NAMALWA (cell line): ENCODE results near the gene OR12D1.
"Not testable (repeated sequence)": the region's sequence is repeated elsewhere in the genome, so short reads cannot be mapped to it uniquely, and the experiment has no call there.

Source experiments
- DNase-seq: peaks from one replicate; pipeline ENCODE4 v3.0.0-alpha.2; 2015; ENCODE audit warnings: low spot score

Gene OR12D1

DNA sequence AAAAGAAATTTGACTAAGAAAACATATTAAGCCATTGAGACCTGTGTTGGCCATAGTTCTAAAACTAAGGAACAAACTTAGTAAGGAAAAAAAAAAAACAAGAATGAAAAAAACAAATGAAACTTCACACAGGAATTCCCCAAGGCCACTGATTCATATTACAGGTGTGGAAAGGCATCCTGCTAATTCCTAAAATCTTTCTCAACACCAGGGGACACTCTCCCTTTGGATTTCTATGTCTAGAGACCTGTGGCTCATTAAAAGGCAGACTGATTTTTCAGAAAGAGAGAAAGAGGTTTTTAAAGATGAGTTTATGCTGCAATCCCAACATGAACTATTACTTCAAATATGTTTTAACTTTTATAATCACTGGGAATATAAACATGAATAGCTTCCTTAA is at the start of gene OR12D1:
OR12D1 (plus strand) TSS at position 341 of the 400 bp plus-strand sequence.
- DNase-seq: no peak

DNA sequence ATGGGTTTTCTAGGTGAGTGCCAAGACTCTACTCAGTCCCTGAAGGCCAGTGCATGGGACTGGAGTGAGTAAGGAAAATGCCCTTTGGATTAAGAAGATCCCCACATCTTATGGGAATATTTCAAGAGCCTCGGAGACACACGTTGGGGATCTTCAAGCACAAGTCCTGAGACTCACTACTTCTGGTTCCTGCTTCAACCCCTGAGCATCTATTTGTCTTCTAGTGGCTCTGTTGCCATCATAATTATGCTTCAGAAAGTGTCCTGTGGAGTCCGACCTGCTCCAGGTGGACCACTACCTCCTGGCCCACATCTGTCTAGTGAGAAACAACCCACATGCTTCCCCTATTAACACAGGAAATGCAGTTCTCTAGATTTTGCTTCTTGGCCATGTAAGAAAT is 46.0 kb upstream of the OR12D1 start, which contains the start of gene OR5V1:
OR5V1 (minus strand) TSS at position 101 of the 400 bp plus-strand sequence. CDS start 12,670 bp downstream, outside the sequence.
- DNase-seq: no peak

DNA sequence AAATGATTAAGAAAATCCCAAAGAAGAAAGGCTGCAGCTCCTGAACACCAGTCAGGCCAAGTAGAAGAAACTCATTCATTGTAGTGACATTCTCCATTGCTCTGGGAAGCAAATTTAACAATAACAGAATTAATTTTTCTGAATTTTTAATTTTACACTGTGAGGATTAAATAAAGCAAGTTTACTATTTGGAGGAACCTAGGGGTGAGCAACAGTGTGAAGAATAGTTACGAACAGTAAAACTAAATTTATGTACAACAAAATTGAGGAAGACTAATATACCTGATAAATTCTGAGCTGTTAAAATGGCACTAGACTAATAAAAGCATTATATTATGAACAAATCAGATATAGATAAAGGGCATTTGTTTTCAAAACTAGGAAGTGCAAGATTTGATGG is 39.5 kb upstream of the OR12D1 start, which contains the start of gene OR12D3:
OR12D3 (minus strand) TSS at position 101 of the 400 bp plus-strand sequence; CDS start at position 97, 4 bp downstream.
- DNase-seq: no peak

DNA sequence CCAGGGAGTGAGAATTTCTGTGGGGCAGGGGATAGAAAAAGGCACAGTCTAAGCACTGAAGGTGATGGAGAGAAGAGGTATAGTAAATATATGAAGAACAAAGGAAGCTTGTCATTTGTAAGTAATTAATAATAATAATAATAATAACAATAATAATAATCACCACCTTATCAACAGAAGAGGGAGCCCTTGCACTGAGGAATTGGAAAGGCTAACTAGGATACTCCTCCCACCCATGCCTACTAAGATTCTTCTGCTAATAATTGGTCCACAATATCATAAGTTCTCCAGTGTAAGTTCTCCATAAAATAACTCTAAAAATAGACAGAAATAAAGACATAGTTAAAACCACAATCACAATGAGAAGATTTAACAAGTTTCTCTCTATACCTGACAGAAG is 38.7 kb upstream of the OR12D1 start:
- peak; percentile 28 for DNase-seq

DNA sequence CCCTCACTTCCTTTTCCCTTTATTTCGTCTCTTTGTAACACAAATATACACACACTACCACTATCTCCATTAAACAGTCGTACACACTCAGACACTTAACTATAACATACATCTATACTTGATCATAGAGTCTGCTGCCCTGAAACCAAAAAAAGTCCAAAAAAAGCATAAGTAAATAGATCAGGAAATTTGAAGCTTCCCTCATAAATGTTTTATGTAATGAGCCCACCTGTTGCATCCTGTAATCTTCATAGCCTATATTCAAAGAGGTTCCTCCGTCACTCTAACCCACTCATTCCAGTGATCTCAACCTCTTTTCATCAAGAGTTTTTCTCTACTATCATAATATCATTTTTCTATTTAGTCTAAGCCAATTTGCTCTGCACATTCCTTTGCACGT is 26.2 kb upstream of the OR12D1 start:
- DNase-seq: no peak

DNA sequence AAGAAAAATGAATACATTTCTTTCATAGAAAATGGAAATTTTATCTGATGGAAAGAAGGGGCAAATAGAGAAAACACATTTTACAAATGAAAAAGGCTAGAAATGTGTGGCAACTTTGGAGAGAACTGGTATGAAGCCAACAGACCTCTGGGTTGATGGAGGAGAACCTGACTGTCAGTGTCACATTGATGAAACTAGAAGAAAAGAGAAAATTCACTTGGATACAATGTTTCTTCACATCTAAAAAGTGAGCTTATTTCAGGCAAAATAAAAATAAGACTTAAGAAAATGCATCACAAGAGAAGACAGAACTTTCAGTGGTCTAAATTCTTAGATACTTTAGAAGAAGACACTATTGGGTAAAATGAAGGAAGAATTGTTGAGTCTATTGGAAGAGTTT is 19.4 kb upstream of the OR12D1 start, which contains the start of gene OR12D2:
OR12D2 (plus strand) TSS at position 301 of the 400 bp plus-strand sequence. CDS start 1,069 bp downstream, outside the sequence.
- no peak for DNase-seq

DNA sequence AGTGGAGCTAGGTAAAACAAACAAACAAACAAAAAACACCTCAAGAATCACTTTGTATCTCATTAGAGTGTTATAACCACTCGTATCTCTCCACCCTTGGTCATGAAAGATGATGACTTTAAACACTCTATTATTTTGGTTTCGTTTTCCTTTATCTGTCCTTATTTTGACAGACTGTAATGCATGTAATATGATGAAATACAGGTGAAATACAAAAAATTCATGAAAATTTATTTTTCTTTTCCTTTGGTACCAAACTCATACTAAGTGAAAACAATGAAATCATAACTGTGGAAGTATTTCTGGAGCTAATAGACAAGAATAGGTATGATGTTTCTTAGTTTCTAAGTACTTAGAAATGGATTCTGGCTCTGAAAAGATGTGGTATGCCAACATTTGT is 15.2 kb upstream of the OR12D1 start:
- no peak for DNase-seq

DNA sequence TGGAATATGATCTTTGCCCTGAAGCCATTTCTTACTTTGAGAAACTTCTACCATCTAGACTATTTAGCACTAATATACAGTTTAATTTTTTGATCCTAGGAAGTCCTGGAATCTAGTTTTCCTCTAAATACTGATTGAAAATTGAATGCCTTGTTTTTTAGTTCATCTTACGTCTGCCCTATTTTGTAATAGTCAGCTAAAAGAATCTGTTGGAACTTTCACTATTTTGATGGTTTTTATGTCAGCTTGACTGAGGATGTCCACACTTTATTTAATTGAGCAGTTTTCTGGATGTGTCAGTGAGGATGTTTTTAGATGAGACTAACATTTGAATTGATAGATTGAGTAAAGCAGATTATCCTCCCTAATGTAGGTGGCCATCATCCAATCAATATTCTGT is 10.9 kb upstream of the OR12D1 start:
- no peak for DNase-seq

DNA sequence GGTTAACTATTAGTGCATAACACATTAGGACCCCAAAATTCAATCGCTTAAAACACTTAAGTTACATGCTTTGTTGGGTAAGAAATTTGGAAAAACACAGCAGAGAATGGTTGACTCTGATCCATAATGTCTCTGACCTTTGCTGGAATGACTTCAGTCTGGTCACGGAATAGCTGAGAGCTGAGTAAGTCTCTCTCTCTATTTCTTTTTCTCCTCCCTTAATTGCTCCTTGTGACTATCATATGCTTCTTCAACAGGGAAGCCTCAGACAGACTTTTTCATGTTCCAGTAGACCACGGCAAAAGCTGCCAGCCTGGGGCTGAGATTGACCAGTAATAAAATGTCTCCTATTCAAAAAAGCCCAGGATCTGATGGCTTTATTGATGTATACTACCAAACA is 4.8 kb downstream of the OR12D1 start:
- DNase-seq: no peak

DNA sequence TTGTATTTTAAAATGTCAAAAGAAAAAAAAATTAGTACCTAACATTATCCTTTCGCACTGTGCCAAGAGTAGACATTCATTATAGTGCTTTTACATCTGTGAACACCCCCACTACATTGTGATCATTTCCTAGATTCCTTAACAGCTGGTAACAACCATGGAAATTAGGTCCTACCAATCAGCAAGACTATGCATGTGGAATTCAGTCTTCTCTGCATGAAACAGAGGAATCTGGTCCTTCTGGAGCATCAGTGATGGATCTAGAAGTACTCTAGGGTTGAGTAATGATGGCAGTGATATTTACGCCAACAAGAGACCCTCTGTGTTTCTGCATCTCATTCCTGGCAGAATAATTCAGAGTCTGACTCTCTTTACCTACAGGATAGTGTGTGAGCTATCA is 9.4 kb downstream of the OR12D1 start:
- no peak for DNase-seq

DNA sequence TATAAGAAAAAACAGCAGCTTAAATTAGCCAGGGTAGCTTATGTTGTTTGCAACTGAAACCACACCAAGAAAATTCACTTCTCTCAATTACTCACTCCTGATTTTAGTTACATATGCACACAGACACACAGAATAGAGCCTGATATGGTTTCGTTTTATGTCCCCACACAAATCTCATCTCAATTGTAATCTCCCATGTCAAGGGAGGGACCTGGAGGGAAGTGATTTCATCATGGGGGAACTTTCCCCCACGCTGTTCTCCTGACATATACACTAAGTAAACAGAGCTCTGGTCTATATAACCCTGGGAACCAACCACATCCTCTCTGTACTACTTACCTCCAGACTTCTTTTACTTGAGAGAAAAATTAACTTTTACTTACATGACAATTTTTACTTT is 9.8 kb downstream of the OR12D1 start:
- DNase-seq: no peak

DNA sequence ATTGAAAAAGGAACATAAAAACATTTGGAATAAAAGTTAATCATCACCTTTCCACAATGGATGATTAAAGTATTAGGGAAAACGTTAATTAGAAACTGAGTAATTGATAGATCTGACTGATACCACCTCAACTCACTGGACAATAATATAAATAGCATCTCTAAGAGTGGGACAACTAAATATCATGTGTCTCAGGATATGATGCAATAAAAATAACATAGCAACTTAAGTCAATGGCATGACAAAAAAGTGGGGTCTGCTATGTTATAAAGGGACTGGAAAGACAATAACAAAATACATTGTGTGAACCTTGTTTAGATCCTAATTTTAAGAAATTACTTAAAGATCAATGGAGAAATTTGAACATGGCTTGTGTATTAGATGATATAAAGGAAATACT is 10.3 kb downstream of the OR12D1 start:
- no peak for DNase-seq

DNA sequence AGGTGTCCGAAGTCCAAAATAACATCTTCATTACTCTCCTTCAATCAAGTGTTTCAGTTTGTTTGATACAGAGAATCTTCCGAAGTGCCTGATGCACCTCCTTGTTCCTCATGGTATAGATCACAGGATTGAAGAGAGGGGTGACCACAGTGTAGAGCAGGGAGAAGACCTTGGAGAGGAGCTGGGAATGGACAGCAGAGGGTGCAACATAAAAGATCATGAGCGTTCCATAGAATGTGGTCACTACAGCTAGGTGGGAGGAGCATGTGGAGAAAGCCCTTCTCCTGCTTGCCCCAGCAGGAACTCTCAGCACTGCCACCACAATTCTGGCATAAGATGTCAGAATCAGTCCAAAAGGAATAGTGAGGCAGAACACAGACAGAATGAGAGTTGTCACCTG is 11.9 kb downstream of the OR12D1 start:
- DNase-seq: no peak

DNA sequence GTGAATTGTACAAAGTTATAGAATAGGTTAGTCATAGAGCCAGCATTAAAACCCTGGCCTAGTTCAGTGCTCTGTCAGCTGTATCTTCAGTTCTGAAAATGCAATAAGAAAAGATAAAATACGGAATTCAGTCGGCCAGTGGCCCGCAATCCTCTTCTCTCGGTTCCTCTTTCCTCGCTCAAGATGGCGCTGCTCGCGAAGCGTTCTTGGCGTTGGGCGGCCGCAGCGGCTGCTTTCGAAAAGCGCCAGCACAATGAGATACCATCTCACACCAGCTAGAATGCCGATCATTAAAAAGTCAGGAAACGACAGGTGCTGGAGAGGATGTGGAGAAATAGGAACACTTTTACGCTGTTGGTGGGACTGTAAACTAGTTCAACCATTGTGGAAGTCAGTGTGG is 22.0 kb downstream of the OR12D1 start:
- DNase-seq: not testable (repeated sequence)

DNA sequence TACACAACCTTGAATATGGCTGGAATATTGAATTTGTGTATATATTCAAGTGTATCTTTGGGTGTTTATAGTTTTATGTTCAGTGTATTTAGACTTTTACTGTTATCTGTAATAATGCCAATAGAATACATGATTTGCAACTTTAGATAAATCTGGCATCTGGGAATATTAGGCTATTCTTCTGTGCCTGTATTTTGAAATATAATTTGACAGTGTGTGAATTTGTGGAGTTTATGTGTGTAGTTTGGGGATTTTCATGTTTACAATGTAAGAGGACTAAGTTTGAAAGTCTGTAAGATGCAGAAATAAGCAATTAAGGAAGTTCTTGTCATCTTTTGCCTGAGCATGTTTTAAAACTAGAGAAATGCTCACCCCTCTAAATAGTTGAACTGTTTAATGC is 24.3 kb downstream of the OR12D1 start, which contains the start of gene OR10C1:
OR10C1 (plus strand) TSS at position 301 of the 400 bp plus-strand sequence. CDS start 710 bp downstream, outside the sequence.
- DNase-seq: no peak

DNA sequence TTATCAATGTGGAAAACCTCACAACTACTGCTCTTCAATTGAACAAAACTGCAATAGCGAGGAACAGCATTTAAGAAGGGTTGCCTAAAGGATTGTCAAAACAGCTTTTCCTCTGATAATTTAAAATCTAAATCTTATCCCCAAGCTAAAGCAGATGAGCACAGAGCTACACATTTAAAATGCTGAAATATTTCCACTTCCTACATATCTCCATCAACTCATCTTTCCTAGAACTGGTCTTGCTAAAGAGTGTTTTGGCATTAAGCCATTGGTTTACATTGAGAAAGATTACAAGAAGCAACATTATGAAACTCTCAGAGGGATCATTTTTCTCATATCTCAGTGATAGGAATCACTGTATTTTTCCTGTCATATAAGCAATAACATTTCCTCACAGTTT is 28.0 kb downstream of the OR12D1 start:
- DNase-seq: no peak

DNA sequence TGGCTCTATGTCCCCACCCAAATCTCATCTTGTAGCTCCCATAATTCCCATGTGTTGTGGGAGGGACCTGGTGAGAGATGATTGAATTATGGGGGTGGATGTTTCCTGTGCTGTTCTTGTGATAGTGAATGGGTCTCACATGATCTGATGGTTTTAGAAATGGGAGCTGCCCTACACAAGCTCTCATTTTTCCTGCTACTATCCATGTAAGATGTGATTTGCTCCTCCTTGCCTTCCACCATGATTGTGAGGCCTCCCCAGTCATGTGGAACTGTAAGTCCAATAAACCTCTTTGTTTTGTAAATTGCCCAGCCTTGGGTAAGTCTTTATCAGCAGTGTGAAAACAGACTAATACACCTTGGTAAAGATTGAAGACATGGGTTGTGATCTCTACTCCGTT is 29.3 kb downstream of the OR12D1 start:
- not testable (repeated sequence) for DNase-seq

DNA sequence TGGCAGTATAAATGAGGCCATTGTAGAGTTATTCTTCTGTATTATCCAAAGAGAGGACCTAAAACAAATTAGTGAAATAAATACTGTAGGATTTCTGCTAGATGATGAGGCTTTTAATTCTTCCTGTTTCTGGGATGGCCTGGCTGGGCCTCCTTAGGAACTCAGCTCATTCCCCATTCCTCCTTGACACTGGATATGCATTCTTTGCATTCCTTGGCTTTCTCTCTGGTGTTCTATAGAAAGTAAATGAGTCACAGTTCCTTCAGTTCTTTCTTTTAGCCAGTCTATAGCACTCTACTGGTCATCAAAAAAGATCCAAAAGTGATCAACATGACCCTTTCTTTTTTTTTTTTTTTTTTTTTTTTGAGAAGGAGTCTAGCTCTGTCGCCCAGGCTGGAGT is 32.9 kb downstream of the OR12D1 start:
- no peak for DNase-seq

DNA sequence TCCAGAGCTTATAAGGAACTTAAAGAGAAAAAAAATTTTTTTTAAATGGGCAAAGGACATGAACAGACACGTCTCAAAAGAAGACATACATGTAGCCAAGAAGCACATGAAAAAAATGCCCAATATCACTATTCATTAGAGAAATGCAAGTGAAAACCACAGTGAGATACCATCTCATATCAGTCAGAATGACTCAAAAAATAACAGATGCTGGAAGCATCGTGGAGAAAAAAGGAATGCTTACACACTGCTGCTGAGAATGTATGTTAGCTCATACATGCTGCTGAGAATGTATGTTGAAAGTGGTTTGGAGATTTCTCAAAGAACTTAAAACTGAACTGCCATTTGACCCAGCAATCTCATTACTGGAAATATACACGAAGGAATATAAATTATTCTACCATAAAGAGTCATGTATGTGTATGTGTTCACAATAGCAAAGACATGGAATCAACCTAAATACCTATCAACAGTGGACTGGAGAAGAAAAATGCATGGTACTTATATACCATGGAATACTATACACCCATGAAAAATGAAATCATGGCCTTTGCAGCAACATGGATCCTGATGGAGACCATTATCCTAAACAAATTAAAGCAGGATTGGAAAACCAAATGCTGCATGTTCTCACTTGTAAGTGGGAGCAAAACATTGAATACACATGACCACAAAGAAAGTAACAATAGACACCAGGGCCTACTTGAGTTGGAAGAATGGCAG is 36.9 kb downstream of the OR12D1 start:
- DNase-seq: no peak

DNA sequence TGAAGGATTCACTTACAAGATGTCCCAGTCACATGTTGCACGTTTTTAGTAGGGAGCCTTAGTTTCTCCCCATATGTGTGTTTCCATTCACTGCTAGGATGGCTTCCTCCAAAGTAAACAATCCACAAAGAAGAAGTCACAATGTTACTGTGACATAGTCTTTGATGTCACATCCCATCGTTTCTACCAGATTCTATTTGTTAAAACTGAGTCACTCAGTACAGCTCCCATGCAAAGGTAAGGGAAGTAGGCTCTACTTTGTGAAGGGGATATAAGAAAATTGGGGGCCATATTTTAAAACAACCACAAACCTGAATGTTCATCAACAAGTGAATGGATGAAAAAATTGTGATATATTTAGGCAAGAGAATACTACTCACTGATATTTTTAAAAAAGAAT is 42.2 kb downstream of the OR12D1 start, which contains the start of the genes OR11A1 and OR2H1:
OR11A1 (minus strand) TSS at position 101 of the 400 bp plus-strand sequence. CDS start 29,430 bp downstream, outside the sequence.
OR2H1 (plus strand) TSS at position 185 of the 400 bp plus-strand sequence. CDS start 4,615 bp downstream, outside the sequence.
- DNase-seq: no peak

DNA sequence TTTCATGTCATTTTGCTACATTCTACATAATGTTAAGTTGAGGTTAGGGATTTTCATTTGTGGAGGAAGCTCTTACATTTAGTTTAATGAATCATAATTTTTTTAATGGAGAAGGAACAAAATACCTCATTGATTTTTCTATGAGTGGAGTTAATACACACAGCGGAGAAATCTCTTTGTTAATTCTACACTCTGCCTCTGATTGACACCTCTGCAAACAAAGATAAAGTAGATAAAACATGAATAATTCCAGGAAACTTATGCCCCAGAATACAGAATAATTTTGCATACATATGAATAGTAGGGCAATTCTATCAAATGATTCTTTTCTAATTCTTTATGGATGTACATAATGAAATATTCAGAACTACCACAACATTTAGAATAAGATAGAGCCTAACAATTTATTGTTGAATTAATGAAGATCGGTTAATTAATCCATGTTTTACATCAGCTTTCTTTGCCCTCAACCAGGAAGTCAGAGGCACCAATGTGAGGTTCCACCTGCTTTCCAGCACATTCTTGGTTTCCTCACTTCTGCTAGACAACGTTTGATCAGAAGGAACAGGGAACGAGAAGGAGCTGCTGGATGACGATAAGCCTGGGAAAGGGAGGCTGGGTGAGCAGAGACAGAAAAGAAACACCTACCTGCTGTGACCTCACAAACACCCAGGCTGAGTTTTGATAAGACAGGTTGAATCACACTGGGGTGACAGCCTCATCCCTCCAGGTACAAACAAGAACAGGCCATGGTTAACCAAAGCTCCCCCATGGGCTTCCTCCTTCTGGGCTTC is 46.5 kb downstream of the OR12D1 start:
- no peak for DNase-seq

DNA sequence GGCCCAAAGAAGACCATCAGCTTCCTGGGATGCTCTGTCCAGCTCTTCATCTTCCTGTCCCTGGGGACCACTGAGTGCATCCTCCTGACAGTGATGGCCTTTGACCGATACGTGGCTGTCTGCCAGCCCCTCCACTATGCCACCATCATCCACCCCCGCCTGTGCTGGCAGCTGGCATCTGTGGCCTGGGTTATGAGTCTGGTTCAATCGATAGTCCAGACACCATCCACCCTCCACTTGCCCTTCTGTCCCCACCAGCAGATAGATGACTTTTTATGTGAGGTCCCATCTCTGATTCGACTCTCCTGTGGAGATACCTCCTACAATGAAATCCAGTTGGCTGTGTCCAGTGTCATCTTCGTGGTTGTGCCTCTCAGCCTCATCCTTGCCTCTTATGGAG is 47.3 kb downstream of the OR12D1 start:
- DNase-seq: no peak

DNA sequence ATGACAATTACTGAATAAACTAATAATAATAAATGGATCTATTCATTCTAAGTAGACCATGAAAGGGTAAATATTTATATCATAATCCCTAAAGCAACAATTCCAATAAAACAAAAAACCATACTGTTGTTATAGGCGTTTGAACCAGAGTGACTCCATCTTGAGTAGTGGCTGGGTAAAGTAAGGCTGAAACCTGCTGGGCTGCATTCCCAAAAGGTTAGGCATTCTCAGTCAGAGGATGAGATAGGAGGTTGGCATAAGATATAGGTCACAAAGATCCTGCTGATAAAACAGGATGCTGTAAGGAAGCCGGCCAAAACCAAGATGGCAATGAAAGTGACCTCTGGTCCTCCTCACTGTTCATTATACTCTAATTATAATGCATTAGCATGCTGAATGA is 50.6 kb downstream of the OR12D1 start:
- DNase-seq: no peak
